Measurements from ENCODE around the gene NAALADL1.
A peak's percentile ranks its signal among the peaks of the same experiment; 100 is the strongest.

NAALADL1 gene

GRCh38 chr11:65058419-65059054, at the start of gene NAALADL1:
TSS of gene NAALADL1 (minus strand) at chr11:65058553. CDS start at chr11:65058521, 32 bp downstream.
- FAIRE-seq = no peak

- FAIRE-seq = no peak
These were observed 49.6 kb upstream of the NAALADL1 start for GRCh38 chr11:65107751-65108468.

GRCh38 chr11:65107078-65107477, 48.7 kb upstream of the NAALADL1 start:
- no peak for FAIRE-seq

- FAIRE-seq = no peak
These were observed 46.3 kb upstream of the NAALADL1 start for GRCh38 chr11:65104628-65105027.

- FAIRE-seq = no peak
These were observed 45.1 kb upstream of the NAALADL1 start for GRCh38 chr11:65103476-65103875.

GRCh38 chr11:65102142-65103095, 44.1 kb upstream of the NAALADL1 start:
- FAIRE-seq = no peak

GRCh38 chr11:65100674-65101350, 42.5 kb upstream of the NAALADL1 start:
- FAIRE-seq = no peak

GRCh38 chr11:65096926-65097325, 38.6 kb upstream of the NAALADL1 start:
- no peak for FAIRE-seq

GRCh38 chr11:65095974-65096806, 37.8 kb upstream of the NAALADL1 start, which contains the start of gene VPS51:
TSS of gene VPS51 (plus strand) at chr11:65096214. CDS start at chr11:65096251, 37 bp downstream.
- no peak for FAIRE-seq

- no peak for FAIRE-seq
These were observed 37.1 kb upstream of the NAALADL1 start for GRCh38 chr11:65095427-65095826.

- FAIRE-seq = no peak
These were observed 32.3 kb upstream of the NAALADL1 start for GRCh38 chr11:65090628-65091027.

GRCh38 chr11:65089621-65090020, 31.3 kb upstream of the NAALADL1 start:
- FAIRE-seq = no peak

- no peak for FAIRE-seq
These were observed 29.5 kb upstream of the NAALADL1 start for GRCh38 chr11:65087827-65088226.

- no peak for FAIRE-seq
These were observed 28.9 kb upstream of the NAALADL1 start for GRCh38 chr11:65087216-65087615.

GRCh38 chr11:65086809-65087208, 28.5 kb upstream of the NAALADL1 start:
- no peak for FAIRE-seq

- FAIRE-seq = no peak
These were observed 27.1 kb upstream of the NAALADL1 start for GRCh38 chr11:65085446-65085845.

GRCh38 chr11:65084598-65085375, 26.4 kb upstream of the NAALADL1 start:
- FAIRE-seq = no peak

GRCh38 chr11:65083834-65084597, 25.7 kb upstream of the NAALADL1 start, which contains the start of the genes CDCA5 and ZFPL1:
TSS of gene CDCA5 (minus strand) at chr11:65084040. CDS start at chr11:65083978, 62 bp downstream.
TSS of gene ZFPL1 (plus strand) at chr11:65084222. CDS start at chr11:65084699, 477 bp downstream.
- peak; percentile 9 for FAIRE-seq

GRCh38 chr11:65083134-65083833, 24.9 kb upstream of the NAALADL1 start:
- FAIRE-seq = no peak
